SK-N-SH (cell line): ENCODE results near the gene YBX2. TPM values are rescaled to one million over a fixed set of nuclear protein-coding genes. Genes with fewer than 3 reads are reported as not detected.

Experiments
- CTCF ChIA-PET: fragments of 300-600, 350-600 bp; formaldehyde crosslinking; extraction: SDS; loops from one replicate; lab custom pipeline; 2021; lab: Yijun Ruan, JAX
- POLR2A ChIA-PET: fragments of 350-600 bp; sonication (Branson Sonifier 250); formaldehyde crosslinking; extraction: SDS; loops from one replicate; lab custom pipeline; 2020; ENCODE audit warnings: antibody characterized with exemption, inconsistent platforms; lab: Yijun Ruan, JAX
- DNase-seq: peaks from one replicate; pipeline ENCODE4 v3.0.0; 2012
- H2AFZ ChIP-seq: fragments of 200-600 bp; sonication (generic); 2 replicates; pipeline ENCODE4 v1.8.1; 2016; ENCODE audit warnings: antibody characterized with exemption, mild to moderate bottlenecking, low read depth
- H3F3A ChIP-seq: fragments of 200-600 bp; sonication (generic); replicated peaks from 2 replicates; pipeline ENCODE3; 2016; ENCODE audit warnings: antibody characterized with exemption, mild to moderate bottlenecking; ENCODE audit not compliant: insufficient read depth
- H3K27ac ChIP-seq, 2 experiments: fragments of 200-500 bp in 1 of 2; fragments of 200-600 bp in 1 of 2; sonication (Bioruptor generic) in 1 of 2; sonication (generic), shearing (Covaris generic) in 1 of 2; 2 replicates each; pipeline versions ENCODE4 v1.5.1 to v1.6.1; 2014 to 2016; ENCODE audit warnings: low read depth in 2 of 2, inconsistent platforms in 1 of 2, low read length in 1 of 2, mild to moderate bottlenecking in 1 of 2, mixed read lengths in 1 of 2
- H3K27me3 ChIP-seq: fragments of 200-600 bp; sonication (generic), shearing (Covaris generic); 2 replicates; pipeline ENCODE4 v1.6.1; 2016; ENCODE audit warnings: mixed run types; ENCODE audit not compliant: insufficient read depth
- H3K36me3 ChIP-seq, 2 experiments: fragments of 200-500 bp in 1 of 2; fragments of 200-600 bp in 1 of 2; sonication (Bioruptor generic) in 1 of 2; sonication (generic) in 1 of 2; replicated peaks in 1 of 2; 2 replicates each; pipeline versions ENCODE3 to v1.5.1; 2014 to 2016; ENCODE audit warnings: low read length in 1 of 2, mild to moderate bottlenecking in 1 of 2; ENCODE audit not compliant: insufficient read depth in 2 of 2, control insufficient read depth in 1 of 2
- H3K4me1 ChIP-seq, 2 experiments: fragments of 200-500 bp in 1 of 2; fragments of 200-600 bp in 1 of 2; sonication (Bioruptor generic) in 1 of 2; sonication (generic), shearing (Covaris generic) in 1 of 2; 2 replicates each; pipeline versions ENCODE4 v1.5.1 to v1.6.1; 2014 to 2016; ENCODE audit warnings: low read depth in 1 of 2, low read length in 1 of 2, mixed run types in 1 of 2; ENCODE audit not compliant: insufficient read depth in 2 of 2, control insufficient read depth in 1 of 2
- H3K4me2 ChIP-seq: fragments of 200-600 bp; sonication (generic), shearing (Covaris generic); 2 replicates; pipeline ENCODE4 v1.6.1; 2017; ENCODE audit warnings: mixed run types
- H3K4me3 ChIP-seq, 2 experiments: fragments of 200-500 bp in 1 of 2; fragments of 200-600 bp in 1 of 2; sonication (Bioruptor generic) in 1 of 2; sonication (generic), shearing (Covaris generic) in 1 of 2; 2 replicates each; pipeline versions ENCODE4 v1.5.1 to v1.8.1; 2014 to 2016; ENCODE audit warnings: low read depth in 2 of 2, inconsistent platforms in 1 of 2, low read length in 1 of 2, mild to moderate bottlenecking in 1 of 2, mixed read lengths in 1 of 2, moderate library complexity in 1 of 2
- H3K79me2 ChIP-seq: fragments of 200-600 bp; sonication (generic); 2 replicates; pipeline ENCODE4 v1.8.1; 2017; ENCODE audit warnings: mild to moderate bottlenecking; ENCODE audit not compliant: insufficient read depth
- H3K9ac ChIP-seq: fragments of 200-600 bp; sonication (generic); 2 replicates; pipeline ENCODE4 v1.6.1; 2017; ENCODE audit warnings: mixed run types
- H3K9me2 ChIP-seq: fragments of 200-600 bp; sonication (generic); 2 replicates; pipeline ENCODE4 v1.6.1; 2017; ENCODE audit warnings: mixed run types
- H3K9me3 ChIP-seq: fragments of 200-600 bp; sonication (generic); 2 replicates; pipeline ENCODE4 v1.6.1; 2017; ENCODE audit warnings: mixed run types, mild to moderate bottlenecking, moderate library complexity
- H4K20me1 ChIP-seq: fragments of 200-600 bp; sonication (generic); 2 replicates; pipeline ENCODE4 v1.6.1; 2017; ENCODE audit warnings: mild to moderate bottlenecking, mixed run types; ENCODE audit not compliant: insufficient read depth
- CTCF ChIP-seq: fragments of 200-600 bp; sonication (generic); IDR thresholded peaks from 2 replicates; pipeline ENCODE4 v1.6.1; 2017; ENCODE audit warnings: antibody characterized with exemption, mild to moderate bottlenecking, moderate library complexity
- ELF1 ChIP-seq: IDR thresholded peaks from 2 replicates; pipeline ENCODE4 v1.4.0; 2012
- GABPA ChIP-seq: IDR thresholded peaks from 2 replicates; pipeline ENCODE4 v1.4.0; 2012; ENCODE audit warnings: low read depth, mild to moderate bottlenecking
- JUND ChIP-seq: IDR thresholded peaks from 2 replicates; pipeline ENCODE4 v1.4.0; 2012
- POLR2AphosphoS5 ChIP-seq: IDR thresholded peaks from 2 replicates; pipeline ENCODE4 v1.6.1; 2012; ENCODE audit warnings: low read depth, low read length
- RCOR1 ChIP-seq: fragments of 150-350 bp; IDR thresholded peaks from 2 replicates; pipeline ENCODE4 v1.6.1; 2017; ENCODE audit warnings: antibody characterized with exemption, low read length
- REST ChIP-seq: IDR thresholded peaks from 2 replicates; pipeline ENCODE4 v1.6.1; 2012; ENCODE audit warnings: mild to moderate bottlenecking, low read depth, low read length, moderate library complexity
- RFX5 ChIP-seq: IDR thresholded peaks from 2 replicates; pipeline ENCODE4 v1.6.1; 2012; ENCODE audit warnings: mild to moderate bottlenecking, improper control_type of control experiment, low read length
- TEAD4 ChIP-seq: IDR thresholded peaks from 2 replicates; pipeline ENCODE4 v1.4.0; 2012; ENCODE audit warnings: mild to moderate bottlenecking, borderline replicate concordance; ENCODE audit not compliant: insufficient read depth
- USF2 ChIP-seq: fragments of 150-350 bp; IDR thresholded peaks from 2 replicates; pipeline ENCODE4 v1.6.1; 2017; ENCODE audit warnings: antibody characterized with exemption, low read length, low read depth, borderline replicate concordance
- YY1 ChIP-seq: IDR thresholded peaks from 2 replicates; pipeline ENCODE4 v1.4.0; 2012; ENCODE audit warnings: low read depth, mild to moderate bottlenecking
- ZBTB33 ChIP-seq: IDR thresholded peaks from 2 replicates; pipeline ENCODE4 v1.4.0; 2012; ENCODE audit warnings: low read depth, borderline replicate concordance
- WGBS: methylation state at CpG from one replicate; pipeline ENCODE4 v1.1.6; 2017; ENCODE audit warnings: low lambda C conversion rate; 5-methylcytosine and 5-hydroxymethylcytosine counted together
- polyA plus RNA-seq, 3 experiments: library from polyadenylated mRNA; depleted of rRNA; stranded (reverse); fragments of >200 nt; gene quantifications; 2 replicates each; pipeline ENCODE4 v1.2.3, GENCODE V29; 2012

The YBX2 gene
- polyA plus RNA-seq, 1 of the 3 experiments (the other 2 are of a cell fraction): 0.54 TPM

- no peak overlapping the region for H3K4me2 ChIP-seq
- no peaks in the 10 kb centered on the region for H3K9me2 ChIP-seq
- H3K4me3 ChIP-seq: no peak overlapping the region
- DNase-seq: no peak
- 98% methylated on average over 6 of the region's 6 CpGs for WGBS
- H3K27ac ChIP-seq: no peak overlapping the region
- H3K9ac ChIP-seq: no peak overlapping the region
- ChIA-PET POLR2A (no interaction called here), CTCF (interaction anchor here (0.9 to 1.9 kb wide), 4 partner anchors 21 to 42 kb away, joined by 3 to 13 read pairs (median 4); no protein-coding TSS in a partner anchor)
- H3F3A ChIP-seq: peaks cover 28% of the 10 kb centered on the region
- H2AFZ ChIP-seq: no peak overlapping the region
- H3K36me3 ChIP-seq: peaks cover 12 to 27% of the 10 kb centered on the region in 2 experiments
- no peaks in the 10 kb centered on the region for H3K9me3 ChIP-seq
- H3K4me1 ChIP-seq: peaks cover 0 to 3% of the 10 kb centered on the region in 2 experiments; a peak in 2 of 4 replicates
- H3K79me2 ChIP-seq: no peaks in the 10 kb centered on the region; the same call in 1 of the 2 replicates
- no peaks in the 10 kb centered on the region for H4K20me1 ChIP-seq
- no peak for TF ChIP-seq RFX5
- no peak for TF ChIP-seq REST
- TF ChIP-seq ELF1: no peak
- no peak for TF ChIP-seq GABPA
- TF ChIP-seq CTCF: no peak
- no peak for TF ChIP-seq TEAD4
- no peak for TF ChIP-seq RCOR1
- no peak for TF ChIP-seq YY1
- TF ChIP-seq POLR2AphosphoS5: no peak
- TF ChIP-seq JUND: no peak
- TF ChIP-seq USF2: no peak
- TF ChIP-seq ZBTB33: no peak
- no peaks in the 10 kb centered on the region for H3K27me3 ChIP-seq
Measured at GRCh38 chr17:7259555-7259889, 34.9 kb downstream of the YBX2 start.
